NCI-H1417 (cell line): ENCODE measurements around the gene SCN1B.
"Not testable (repeated sequence)": the region's sequence is repeated elsewhere in the genome, so short reads cannot be mapped to it uniquely, and the experiment has no call there.

Experiments used
- DNase-seq, 3 experiments: peaks; one replicate each; lab custom pipeline; 2025; lab: John Stamatoyannopoulos, UW

The SCN1B gene

GRCh38 chr19:35000647-35001501, 29.4 kb upstream of the SCN1B start:
- DNase-seq: peak in 2 of 3 experiments; percentile 49 to 55

- DNase-seq: no peak
Observed at GRCh38 chr19:35002037-35002535, 28.2 kb upstream of the SCN1B start.

DNA sequence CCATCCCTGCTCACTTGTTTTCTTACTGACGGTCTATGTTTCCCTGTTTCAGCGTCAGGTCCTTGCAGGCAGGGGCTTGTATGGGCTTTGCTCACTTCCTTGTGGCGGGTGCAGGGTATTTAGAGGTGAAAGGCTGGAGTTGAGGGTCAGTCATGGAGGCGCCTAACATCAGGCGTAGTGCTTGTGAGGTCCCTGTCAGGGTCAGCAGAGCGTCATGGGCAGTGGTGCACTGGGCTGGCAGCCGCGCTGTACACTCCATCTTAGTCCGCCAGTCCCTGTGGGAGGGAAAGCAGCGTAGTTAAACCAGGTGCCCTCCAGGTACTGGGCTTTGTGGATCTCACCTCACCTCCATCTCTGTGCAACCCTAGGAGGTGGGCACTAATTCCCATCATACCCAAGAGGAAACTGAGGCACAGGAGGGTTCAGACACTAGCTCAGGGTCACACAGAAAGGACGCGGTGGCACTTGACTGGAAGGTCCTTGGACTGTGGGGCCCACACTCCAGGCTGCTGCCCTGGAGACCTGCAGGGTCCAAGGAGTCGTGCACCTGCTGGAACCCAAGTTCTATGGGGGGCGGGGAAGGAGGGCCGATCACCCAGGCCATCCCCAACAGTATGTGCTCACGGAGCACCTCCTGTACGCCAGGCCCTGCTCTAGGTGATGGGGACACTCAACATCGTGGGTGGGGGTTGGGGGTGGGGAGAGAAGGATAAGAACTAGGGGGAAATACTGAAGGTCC, 25.6 kb upstream of the SCN1B start:
- DNase-seq: no peak

- no peak for DNase-seq
Observed at GRCh38 chr19:35005256-35005977, 24.9 kb upstream of the SCN1B start.

DNA sequence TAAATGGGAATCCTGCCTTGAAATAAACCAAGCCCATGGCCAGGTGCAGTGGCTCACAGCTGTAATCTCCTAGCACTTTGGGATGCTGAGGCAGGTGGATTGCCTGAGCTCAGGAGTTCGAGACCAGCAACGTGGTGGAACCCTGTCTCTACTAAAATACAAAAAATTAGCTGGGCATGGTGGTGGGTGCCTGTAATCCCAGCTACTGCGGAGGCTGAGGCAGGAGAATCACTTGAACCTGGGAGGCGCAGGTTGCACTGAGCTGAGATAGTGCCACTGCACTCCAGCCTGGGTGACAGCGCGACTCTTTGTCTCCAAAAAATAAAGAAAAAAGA, 24.3 kb upstream of the SCN1B start:
- not testable (repeated sequence) for DNase-seq

DNA sequence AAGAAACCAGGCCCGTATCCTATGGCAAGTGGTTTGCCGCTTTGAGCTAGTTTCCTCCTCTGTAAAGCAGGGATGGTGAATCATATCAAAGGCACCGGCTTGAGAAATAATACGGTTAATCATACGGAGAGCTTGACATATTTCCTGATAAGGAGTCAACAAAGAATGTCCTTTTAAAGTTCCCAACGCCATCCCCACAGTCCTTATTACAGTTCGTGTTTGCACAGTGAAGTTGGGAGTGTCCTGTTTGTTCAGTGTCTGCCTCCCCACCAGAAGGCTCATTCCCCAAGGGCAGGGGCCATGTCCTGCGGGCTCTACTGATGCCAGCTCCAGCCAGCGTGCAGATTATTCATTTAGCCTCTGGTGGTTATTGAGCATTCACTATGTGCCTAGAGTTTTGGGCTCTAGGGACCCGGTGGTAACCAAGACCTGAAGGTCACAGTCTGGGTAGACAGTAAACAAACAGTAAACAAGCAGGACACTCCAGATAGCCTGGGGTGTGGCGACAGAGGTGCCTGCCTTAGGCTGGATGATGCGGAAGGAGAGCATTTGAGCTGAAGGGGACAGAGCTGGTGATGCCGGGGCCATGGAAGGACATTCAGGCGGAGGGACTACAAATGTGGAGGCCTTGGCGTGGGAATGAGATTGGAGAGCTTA, 23.8 kb upstream of the SCN1B start:
- DNase-seq: peak in 1 of 3 experiments; percentile 25

GRCh38 chr19:35006999-35007365, 23.3 kb upstream of the SCN1B start:
- DNase-seq: no peak

- DNase-seq: not testable (repeated sequence)
Observed at GRCh38 chr19:35007427-35007826, 22.8 kb upstream of the SCN1B start.

DNA sequence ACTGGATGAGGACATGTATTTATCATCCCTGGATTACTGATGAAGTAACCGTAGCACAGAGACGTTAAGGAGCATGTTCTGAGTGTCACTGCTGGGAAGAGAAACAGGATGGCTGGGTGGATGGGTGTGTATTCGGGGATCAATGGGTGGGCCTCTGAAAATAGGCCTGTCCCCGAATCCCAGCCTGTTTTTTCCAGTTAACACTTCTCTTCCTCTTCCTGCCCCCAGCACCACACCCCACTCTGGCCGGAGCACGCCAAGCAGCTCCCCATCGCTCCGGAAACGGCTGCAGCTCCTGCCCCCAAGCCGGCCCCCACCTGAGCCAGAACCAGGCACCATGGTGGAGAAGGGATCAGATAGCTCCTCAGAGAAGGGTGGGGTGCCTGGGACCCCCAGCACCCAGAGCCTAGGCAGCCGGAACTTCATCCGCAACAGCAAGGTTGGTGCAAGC, 21.4 kb upstream of the SCN1B start:
- DNase-seq: no peak

DNA sequence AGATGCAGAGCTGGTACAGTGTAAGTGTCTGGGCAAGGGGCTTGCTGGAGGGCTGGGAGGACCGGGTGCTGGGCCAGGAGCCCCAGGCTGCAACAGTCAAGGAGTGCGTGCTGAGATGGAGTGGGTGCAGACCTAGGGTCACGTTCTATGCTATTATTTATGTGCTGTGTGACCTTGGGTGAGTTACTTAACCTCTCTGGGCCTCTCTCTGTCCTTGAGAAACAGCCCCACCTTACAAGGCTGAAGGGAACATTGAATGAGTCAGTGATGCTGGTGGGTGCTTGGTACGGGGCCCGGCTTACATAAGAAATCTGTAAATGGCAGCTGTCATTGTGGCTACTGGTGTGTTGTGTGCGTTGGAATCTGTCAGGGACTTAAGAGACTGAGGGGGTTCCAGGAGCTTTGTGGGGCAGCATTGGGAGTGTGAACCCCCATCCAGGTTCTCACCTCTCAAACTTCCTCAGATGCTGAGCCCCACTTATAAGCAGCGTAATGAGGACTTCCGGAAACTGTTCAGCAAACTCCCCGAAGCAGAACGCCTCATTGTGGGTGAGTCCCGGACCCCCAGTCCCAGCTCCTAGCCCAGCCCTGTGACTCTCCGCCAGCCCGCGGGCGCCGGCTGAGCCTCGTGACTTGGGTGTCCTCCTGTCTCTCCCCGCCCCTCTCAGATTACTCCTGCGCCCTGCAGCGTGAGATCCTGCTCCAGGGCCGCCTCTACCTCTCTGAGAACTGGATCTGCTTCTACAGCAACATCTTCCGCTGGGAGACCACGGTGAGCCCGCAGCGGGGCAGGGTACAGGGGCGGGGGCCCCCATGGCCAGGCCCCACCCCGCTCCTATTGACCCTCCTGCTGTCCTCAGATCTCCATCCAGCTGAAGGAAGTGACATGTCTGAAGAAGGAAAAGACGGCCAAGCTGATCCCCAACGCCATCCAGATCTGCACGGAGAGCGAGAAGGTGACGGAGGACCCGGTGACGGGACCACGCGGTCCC, 20.6 kb upstream of the SCN1B start:
- DNase-seq: no peak

GRCh38 chr19:35011091-35011689, 19.1 kb upstream of the SCN1B start:
- DNase-seq: no peak

GRCh38 chr19:35011737-35012682, 18.3 kb upstream of the SCN1B start:
- DNase-seq: no peak

DNA sequence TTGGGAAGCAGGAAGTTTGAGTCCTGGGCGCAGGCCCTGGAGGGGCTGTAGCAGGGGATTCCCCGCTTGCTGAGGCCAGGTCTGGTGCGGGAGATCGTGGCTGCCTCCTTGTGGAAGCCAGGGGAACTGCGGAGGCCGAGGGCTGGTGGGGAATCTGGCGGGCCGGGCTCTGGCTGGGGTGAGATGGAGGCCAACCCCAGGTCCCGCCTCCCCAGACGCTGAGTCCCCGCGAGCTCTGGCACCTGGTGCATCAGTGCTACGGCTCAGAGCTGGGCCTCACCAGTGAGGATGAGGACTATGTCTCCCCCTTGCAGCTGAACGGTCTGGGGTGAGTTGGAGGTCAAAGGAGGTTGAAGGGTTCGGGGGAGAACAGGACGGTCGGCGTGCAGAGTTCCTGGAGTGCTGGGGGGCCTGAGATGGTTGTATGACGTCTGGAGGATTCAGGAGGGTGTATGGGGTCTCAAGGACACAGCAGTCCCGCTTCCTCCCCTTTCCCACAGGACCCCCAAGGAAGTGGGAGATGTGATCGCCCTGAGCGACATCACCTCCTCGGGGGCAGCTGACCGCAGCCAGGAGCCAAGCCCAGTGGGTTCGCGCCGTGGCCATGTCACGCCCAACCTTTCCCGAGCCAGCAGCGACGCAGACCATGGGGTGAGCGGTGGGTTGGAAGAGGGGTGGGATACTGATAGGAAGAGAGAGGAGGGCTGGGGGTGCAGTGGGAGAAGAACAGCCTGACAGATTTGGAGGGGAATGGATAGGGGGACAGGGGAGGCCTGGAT, 17.0 kb upstream of the SCN1B start:
- peak in 1 of 3 experiments; percentile 24 for DNase-seq

- DNase-seq: no peak
Observed at GRCh38 chr19:35013820-35014754, 16.2 kb upstream of the SCN1B start.

DNA sequence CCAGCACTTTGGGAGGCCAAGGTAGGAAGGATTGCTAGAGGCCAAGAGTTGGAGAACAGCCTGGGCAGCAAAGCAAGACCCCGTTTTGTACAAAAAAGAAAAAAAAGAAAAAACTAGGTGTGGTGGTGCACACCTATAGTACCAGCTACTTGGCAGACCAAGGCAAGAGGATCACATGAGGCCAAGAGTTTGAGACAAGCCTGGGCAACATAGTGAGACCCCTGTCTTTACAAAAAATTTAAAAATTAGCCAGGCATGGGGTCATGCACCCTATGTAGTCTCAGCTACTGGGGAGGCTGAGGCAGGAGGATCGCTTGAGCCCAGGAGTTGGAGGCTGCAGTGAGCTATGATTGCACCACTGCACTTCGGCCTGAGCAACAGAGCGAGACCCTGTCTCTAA, 15.5 kb upstream of the SCN1B start:
- DNase-seq: not testable (repeated sequence)

DNA sequence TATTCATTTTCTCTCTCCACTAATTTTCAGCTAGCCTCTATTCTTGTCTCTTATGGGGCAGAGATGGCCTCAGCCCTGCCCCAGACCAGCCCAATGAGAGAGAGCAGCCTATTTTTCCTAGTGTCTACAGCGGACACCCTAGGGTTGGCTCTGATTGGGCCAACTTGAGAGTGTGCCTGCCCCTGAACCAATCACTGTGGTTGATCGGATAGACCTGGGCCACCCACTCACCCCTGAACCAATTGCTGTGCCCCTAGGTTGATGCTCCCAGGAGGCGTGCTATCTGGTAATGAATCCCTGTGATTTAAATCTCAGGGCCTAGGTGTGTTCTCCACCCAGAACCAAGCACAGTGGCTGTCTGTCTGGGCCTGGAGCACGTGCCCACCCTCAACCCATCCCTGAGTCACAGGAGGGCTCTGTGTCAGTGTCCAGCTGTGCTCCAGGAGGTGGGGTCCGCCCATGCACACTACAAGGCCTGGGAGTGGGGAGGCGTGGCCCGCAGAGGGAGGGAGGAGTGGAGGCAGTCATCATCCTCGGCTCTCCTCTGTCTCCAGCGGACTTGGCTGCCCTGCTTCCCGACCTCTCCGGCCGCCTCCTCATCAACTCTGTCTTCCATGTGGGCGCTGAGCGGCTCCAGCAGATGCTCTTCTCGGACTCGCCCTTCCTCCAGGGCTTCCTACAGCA, 14.9 kb upstream of the SCN1B start:
- DNase-seq: no peak

GRCh38 chr19:35015954-35016351, 14.3 kb upstream of the SCN1B start:
- no peak for DNase-seq
